Measurements from ENCODE around the gene U2AF2.
"Not testable (repeated sequence)": the region's sequence is repeated elsewhere in the genome, so short reads cannot be mapped to it uniquely, and the experiment has no call there.

The U2AF2 gene

DNA sequence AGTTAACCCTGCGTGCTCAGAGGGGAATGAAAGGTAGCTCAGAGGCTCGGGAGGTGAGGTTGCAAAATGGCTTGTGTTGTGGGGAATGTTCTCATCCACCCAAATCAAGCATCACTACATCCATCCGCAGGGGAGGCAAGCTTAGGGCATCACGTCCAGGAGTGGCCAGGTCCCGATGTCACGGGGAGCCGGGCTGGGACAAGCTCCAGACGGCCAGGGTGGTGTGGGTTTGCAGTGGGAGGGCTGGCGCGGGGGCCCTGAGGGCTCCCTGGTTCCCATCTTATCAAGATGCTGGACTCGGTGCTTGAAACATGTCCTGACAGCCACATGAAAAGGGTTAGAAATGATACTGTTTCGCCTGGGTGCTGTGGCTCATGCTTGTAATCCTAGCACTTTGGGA, 46.0 kb downstream of the U2AF2 start:
- DNase-seq (ENCODE audit: extremely low read depth in 1 of 2, low read depth in 1 of 2) = no peak

DNA sequence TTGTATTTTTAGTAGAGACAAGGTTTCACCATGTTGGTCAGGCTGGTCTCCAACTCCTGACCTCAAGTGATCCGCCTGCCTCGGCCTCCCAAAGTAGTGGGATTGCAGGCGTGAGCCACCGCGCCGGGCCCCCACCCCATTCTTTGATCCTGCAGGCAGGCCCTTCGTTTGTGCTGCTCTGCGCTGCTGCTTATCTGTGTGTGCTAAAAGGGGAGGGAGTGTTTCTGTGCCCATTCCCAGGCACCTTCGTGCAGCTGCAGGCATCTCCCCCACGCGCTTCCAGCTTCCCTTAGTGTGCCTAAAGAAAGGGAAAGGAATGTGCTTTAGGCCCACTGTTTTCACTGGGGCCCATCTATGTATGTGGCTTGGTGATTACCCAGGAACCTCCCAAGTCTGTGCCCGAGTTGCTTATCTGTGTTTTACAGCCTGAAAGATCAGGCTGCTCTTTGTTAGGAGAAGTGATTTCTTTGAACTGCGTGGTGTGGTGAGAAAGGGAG, 47.3 kb downstream of the U2AF2 start:
- no peak for DNase-seq (ENCODE audit: extremely low read depth in 1 of 2, low read depth in 1 of 2)

DNA sequence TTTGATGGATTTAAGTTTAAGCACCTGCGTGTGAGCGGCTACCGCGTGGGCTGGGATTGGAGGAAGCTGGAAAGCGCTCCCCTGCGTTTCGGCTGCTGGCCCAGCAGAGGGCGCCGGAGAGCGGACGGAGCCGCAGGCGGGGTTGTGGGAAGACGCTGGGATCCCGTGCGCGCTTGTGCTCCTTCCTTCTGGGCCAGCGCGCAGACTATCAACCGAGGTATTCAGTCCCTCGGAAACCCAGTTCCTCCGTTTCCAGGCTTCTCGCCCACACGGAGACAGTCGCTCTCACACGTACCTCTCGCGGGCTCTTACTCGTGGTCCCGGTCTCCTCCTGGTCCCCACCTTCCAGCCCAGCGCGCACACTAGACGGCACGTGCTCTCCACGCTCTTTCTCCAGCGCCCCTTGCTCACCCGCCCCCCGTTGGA, 49.0 kb downstream of the U2AF2 start:
- peak in 1 of 2 donors; percentile 30 for DNase-seq (ENCODE audit: extremely low read depth in 1 of 2, low read depth in 1 of 2)

DNA sequence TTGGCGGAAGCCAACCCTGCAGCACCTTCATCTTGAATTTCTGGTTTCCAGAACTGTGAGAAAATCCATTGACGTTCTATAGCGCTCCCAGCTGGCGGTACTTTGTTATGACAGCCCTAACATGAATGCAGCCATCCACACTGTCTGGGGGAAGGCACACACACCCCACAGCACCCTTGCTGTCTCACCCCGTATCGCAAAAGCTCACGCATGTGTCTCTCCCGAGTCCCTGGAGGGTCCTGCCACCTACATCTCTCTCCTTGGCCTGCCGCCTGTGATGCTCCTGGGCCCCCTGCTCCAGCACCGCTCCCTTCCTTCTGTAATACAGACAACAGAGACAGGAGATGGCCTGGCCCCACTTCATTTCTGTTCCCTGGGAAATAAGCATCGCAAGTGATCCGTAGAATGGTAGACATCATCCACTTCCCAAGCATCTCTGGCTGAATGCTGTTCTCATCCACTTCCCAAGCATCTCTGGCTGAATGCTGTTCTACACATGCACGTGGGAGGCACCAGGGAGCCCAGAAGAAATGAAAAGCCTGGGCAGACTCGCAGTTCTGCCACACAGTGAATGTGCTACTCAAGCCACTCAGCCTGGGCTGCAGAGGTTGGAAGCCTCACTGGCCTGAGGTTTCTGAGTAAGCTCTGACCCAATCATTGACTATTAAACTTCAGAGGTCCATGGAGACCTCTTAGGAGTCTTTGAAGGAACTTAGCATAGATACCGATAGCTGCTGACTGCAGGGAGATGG, 49.8 kb downstream of the U2AF2 start:
- DNase-seq (ENCODE audit: extremely low read depth in 1 of 2, low read depth in 1 of 2) = no peak

DNA sequence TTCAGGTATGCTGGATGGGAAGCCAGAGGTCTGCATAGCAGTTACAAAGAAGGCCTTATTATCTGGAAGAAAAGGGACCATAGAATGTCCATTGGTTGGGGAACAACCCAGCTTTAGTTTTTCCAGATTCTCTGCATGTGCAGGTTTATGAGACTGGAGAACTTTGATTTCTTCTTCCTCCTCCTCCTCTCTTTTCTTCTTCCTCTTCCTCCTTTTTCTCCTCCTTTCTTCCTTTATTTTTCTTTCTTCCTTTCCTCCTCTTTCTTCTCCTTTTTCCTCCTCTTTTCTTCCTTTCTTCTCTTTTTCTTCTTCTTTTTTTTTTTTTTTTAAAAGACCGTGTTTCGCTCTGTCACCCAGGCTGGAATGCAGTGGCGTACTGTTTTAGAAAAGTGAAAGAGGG, 51.1 kb downstream of the U2AF2 start:
- no peak for DNase-seq (ENCODE audit: extremely low read depth in 1 of 2, low read depth in 1 of 2)

GRCh38 chr19:55711719-55712118, 56.9 kb downstream of the U2AF2 start:
- DNase-seq (ENCODE audit: extremely low read depth in 1 of 2, low read depth in 1 of 2) = no peak

DNA sequence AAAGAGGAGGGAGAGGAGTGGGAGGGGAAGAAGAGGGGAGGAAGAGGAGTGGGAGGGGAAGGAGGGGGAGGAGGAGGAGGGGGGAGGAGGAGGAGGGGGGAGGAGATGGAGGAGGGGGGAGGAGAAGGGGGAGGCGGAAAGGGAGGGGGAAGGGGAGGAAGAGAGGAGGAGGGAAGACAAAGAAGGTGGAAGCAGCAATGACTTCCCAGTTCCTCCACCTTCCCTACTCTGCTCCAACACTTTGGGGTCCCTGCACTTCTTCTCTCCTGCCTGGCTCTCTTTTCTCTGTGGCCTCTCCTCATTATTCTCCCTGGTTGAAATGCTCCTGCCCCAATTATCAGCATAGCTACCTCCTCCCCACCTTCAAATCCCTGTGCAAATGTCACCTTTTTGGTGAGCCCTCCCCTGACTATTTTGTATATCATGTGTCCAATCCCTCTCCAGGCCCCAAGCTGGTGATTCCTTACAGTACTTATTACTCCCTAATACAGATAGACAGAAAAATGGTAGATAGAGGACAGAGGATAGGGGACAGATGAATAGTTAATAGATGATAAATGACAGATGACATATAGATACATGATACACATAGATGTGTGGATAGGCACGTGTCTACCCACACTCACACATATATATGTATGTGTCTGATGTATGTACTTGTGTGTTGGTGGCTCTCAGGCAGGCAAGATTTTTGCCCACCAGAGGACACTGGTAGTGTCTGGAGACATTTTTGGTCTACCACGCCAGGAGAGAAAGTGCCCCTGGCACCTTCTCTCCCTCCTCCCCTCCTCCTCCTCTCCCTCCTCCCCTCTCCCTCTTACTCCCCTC, 58.2 kb downstream of the U2AF2 start:
- no peak for DNase-seq (ENCODE audit: extremely low read depth in 1 of 2, low read depth in 1 of 2)

DNA sequence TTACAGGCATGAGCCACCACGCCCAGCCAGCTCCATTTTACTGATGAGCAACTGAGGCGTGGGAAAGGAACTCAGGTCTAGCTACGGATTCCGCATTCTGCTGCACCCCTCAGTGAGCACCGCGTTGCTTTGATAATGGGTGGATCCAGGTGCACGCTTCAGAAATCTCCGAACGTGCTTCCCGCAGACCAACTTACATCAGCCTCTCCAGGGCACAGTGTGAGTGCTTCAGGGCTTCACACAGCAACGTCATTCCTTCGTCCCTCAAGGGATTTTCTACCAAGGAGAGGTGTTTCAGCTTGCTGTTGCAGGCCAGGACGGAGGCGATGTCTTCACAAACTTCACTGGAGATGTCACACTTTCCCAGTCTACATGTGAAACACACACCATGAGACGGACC, 61.7 kb downstream of the U2AF2 start:
- no peak for DNase-seq (ENCODE audit: extremely low read depth in 1 of 2, low read depth in 1 of 2)

DNA sequence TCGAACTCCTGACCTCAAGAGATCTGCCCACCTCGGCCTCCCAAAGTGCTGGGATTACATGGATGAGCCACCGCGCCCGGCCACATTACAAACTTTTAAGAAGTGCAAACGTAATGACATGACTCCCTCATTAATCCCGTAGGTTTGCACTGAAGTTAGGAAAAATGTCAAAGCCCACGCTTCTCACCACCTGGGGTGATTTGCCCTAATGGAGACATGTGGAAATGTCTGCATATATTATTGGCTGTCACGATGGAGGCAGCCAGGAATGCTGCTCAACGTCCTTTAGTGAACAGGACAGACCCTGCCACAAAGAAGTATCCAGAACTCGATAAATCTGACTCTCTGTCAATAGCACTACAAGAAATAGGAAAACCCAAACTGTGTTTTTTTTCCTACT, 62.4 kb downstream of the U2AF2 start:
- DNase-seq (ENCODE audit: extremely low read depth in 1 of 2, low read depth in 1 of 2) = no peak

DNA sequence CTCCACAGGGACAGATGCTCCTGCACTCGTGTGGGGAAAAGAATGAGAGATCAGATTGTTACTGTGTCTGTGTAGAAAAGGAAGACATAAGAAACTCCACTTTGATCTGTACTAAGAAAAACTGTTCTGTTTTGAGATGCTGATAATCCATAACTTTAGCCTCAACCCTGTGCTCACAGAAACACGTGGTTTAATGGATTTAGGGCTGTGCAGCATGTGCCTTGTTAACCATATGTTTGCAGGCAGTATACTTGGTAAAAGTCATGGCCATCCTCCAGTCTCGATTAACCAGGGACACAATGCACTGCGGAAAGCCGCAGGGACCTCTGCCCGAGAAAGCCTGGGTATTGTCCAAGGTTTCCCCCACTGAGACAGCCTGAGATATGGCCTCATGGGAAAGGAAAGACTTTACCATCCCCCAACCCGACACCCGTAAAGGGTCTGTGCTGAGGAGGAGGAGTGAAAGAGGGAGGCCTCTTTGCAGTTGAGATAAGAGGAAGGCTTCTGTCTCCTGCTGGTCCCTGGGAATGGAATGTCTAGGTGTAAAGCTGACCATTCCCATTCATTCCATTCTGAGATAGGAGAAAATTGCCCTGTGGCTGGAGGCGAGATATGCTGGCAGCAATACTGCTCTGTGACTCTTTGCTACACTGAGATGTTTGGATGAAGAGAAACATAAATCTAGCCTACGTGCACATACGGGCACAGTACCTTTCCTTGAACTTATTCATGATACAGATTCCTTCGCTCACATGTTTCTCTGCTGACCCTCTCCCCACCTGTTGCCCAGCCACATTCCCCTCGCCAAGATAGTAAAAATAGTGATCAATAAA, 63.3 kb downstream of the U2AF2 start:
- not testable (repeated sequence) for DNase-seq (ENCODE audit: extremely low read depth in 1 of 2, low read depth in 1 of 2)

GRCh38 chr19:55720214-55720746, 65.4 kb downstream of the U2AF2 start:
- DNase-seq (ENCODE audit: extremely low read depth in 1 of 2, low read depth in 1 of 2) = no peak

- DNase-seq (ENCODE audit: extremely low read depth in 1 of 2, low read depth in 1 of 2) = no peak
Measured at GRCh38 chr19:55720801-55721200, 66.0 kb downstream of the U2AF2 start.

DNA sequence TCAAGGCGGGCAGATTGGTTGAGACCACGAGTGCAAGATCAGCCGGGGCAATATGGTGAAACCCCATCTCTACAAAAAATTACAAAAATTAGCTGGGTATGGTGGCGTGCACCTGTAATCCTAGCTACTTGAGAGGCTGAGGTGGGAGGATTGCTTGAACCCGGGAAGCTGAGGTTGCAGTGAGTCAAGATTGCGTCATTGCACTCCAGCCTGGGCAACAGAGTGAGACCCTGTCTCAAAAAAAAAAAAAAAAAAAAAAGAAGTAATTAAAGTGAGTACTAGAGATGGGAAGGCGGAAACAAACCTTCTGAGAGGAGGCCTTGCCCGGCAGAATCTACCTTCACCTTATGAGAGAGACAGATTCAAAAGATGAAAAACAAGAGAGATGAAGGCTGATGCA, 68.7 kb downstream of the U2AF2 start:
- DNase-seq (ENCODE audit: extremely low read depth in 1 of 2, low read depth in 1 of 2) = no peak

Data from activated CD8-positive, alpha-beta memory T cell treated with anti-CD3 and anti-CD28 coated beads for 1 hour (primary cell).